ENCODE results near the gene LRRC57.
"Not testable (repeated sequence)": the region's sequence is repeated elsewhere in the genome, so short reads cannot be mapped to it uniquely, and the experiment has no call there.

The LRRC57 gene

GRCh38 chr15:42548249-42549031, at the start of gene LRRC57, which contains the start of gene HAUS2:
LRRC57 (minus strand) TSS chr15:42548793; CDS start chr15:42548434, 359 bp downstream.
HAUS2 (plus strand) TSS chr15:42548838; CDS start chr15:42548873, 35 bp downstream.
- peak; percentile 91 for DNase-seq

- DNase-seq: no peak
Observed at GRCh38 chr15:42595626-42596240, 47.1 kb upstream of the LRRC57 start.

GRCh38 chr15:42594095-42594494, 45.5 kb upstream of the LRRC57 start:
- DNase-seq: no peak

GRCh38 chr15:42593143-42593542, 44.5 kb upstream of the LRRC57 start:
- DNase-seq: no peak

GRCh38 chr15:42592716-42593115, 44.1 kb upstream of the LRRC57 start:
- no peak for DNase-seq

GRCh38 chr15:42591238-42591934, 42.8 kb upstream of the LRRC57 start:
- DNase-seq: no peak

GRCh38 chr15:42590619-42591237, 42.1 kb upstream of the LRRC57 start:
- no peak for DNase-seq

GRCh38 chr15:42584031-42584765, 35.6 kb upstream of the LRRC57 start:
- DNase-seq: no peak

- DNase-seq: no peak
Observed at GRCh38 chr15:42582569-42583375, 34.2 kb upstream of the LRRC57 start.

- DNase-seq: peak; percentile 79
Observed at GRCh38 chr15:42581272-42581730, 32.7 kb upstream of the LRRC57 start.

GRCh38 chr15:42578984-42579537, 30.5 kb upstream of the LRRC57 start:
- DNase-seq: no peak

- DNase-seq: no peak
Observed at GRCh38 chr15:42577514-42578031, 29.0 kb upstream of the LRRC57 start.

- no peak for DNase-seq
Observed at GRCh38 chr15:42576776-42577175, 28.2 kb upstream of the LRRC57 start.

- DNase-seq: no peak
Observed at GRCh38 chr15:42576040-42576594, 27.5 kb upstream of the LRRC57 start.

GRCh38 chr15:42575188-42576039, 26.8 kb upstream of the LRRC57 start, which contains the start of gene STARD9:
STARD9 (plus strand) TSS chr15:42575606; CDS start chr15:42575716, 110 bp downstream.
- peak; percentile 94 for DNase-seq

GRCh38 chr15:42558739-42559138, 10.1 kb upstream of the LRRC57 start:
- no peak for DNase-seq

- DNase-seq: not testable (repeated sequence)
Observed at GRCh38 chr15:42556550-42557207, 8.1 kb upstream of the LRRC57 start.

- no peak for DNase-seq
Observed at GRCh38 chr15:42553554-42553953, 5.0 kb upstream of the LRRC57 start.
